Caco-2 (cell line): ENCODE results near the gene FTSJ1. TPM values are rescaled to one million over a fixed set of nuclear protein-coding genes. Genes with fewer than 3 reads are reported as not detected.

ENCODE experiments used
- BruUV-seq: library from RNA; stranded (reverse); fragments of 400-500 nt; replicated peaks from 2 replicates; lab custom pipeline; 2021; lab: Mats Ljungman, UMichigan
- CTCF ChIA-PET: fragments of 300-600 bp; sonication (Branson Sonifier 250); formaldehyde crosslinking; loops from one replicate; lab custom pipeline; 2022; ENCODE audit warnings: antibody characterized with exemption; lab: Charles Lee
- POLR2A ChIA-PET: fragments of 300-600 bp; sonication (Branson Sonifier 250); formaldehyde crosslinking; loops from one replicate; lab custom pipeline; 2022; ENCODE audit warnings: antibody characterized with exemption; lab: Charles Lee
- DNase-seq, 2 experiments: peaks; one replicate each; pipeline versions ENCODE4 v3.0.0 to v3.0.0-alpha.2; 2020 to 2022
- H3K27me3 ChIP-seq: replicated peaks from 2 replicates; pipeline ENCODE4 v1.6.0; 2011; ENCODE audit warnings: low read length; ENCODE audit not compliant: control insufficient read depth, insufficient read depth
- H3K36me3 ChIP-seq: 2 replicates; pipeline ENCODE4 v1.5.1; 2011; ENCODE audit warnings: low read length; ENCODE audit not compliant: control insufficient read depth, insufficient read depth
- H3K4me1 ChIP-seq: fragments of 250-450 bp; sonication (Bioruptor Pico); 2 replicates; pipeline ENCODE4 v1.5.1; 2020; ENCODE audit warnings: mild to moderate bottlenecking
- H3K4me3 ChIP-seq: 2 replicates; pipeline ENCODE4 v1.5.1; 2011; ENCODE audit warnings: low read depth, mild to moderate bottlenecking, control low read depth, low read length
- H3K9me3 ChIP-seq: fragments of 250-450 bp; sonication (Bioruptor Pico); 2 replicates; pipeline ENCODE4 v1.5.1; 2020; ENCODE audit warnings: mild to moderate bottlenecking, moderate library complexity
- H3K27ac Mint-ChIP-seq: one replicate; pipeline ENCODE4 v1.8.0; 2022; ENCODE audit warnings: mixed read lengths; ENCODE audit not compliant: unreplicated experiment
- H3K27me3 Mint-ChIP-seq: one replicate; pipeline ENCODE4 v1.8.0; 2022; ENCODE audit warnings: mixed read lengths; ENCODE audit not compliant: insufficient read depth, unreplicated experiment
- H3K36me3 Mint-ChIP-seq: one replicate; pipeline ENCODE4 v1.8.0; 2022; ENCODE audit warnings: mild to moderate bottlenecking, mixed read lengths; ENCODE audit not compliant: insufficient read depth, unreplicated experiment
- H3K4me1 Mint-ChIP-seq: one replicate; pipeline ENCODE4 v1.8.0; 2022; ENCODE audit warnings: low read depth, mixed read lengths; ENCODE audit not compliant: unreplicated experiment
- H3K4me3 Mint-ChIP-seq: one replicate; pipeline ENCODE4 v1.8.0; 2022; ENCODE audit warnings: mild to moderate bottlenecking, moderate library complexity, mixed read lengths; ENCODE audit not compliant: unreplicated experiment
- H3K9me3 Mint-ChIP-seq: one replicate; pipeline ENCODE4 v1.8.0; 2022; ENCODE audit warnings: mixed read lengths; ENCODE audit not compliant: unreplicated experiment
- intact Hi-C: fragments of 100-400 bp; cut with micrococcal nuclease; formaldehyde crosslinking; loops from one replicate; pipeline ENCODE4 v1.10.0; 2022; ENCODE audit not compliant: unreplicated experiment
- total RNA-seq: library from RNA; stranded (reverse); gene quantifications from 2 replicates; pipeline ENCODE4 v1.2.3, GENCODE V29; 2022
- TF ChIP-seq, protein P1 (sequence below), 2 experiments: fragments of 200-600 bp in 1 of 2; IDR thresholded peaks; 1 replicate in 1 of 2; 2 replicates in 1 of 2; pipeline versions ENCODE4 v1.5.1 to v1.8.0; 2011 to 2022; ENCODE audit warnings: antibody characterized with exemption in 1 of 2, control low read depth in 1 of 2, inconsistent platforms in 1 of 2, low read depth in 1 of 2, low read length in 1 of 2, mild to moderate bottlenecking in 1 of 2, moderate library complexity in 1 of 2; ENCODE audit not compliant: insufficient read depth in 1 of 2, severe bottlenecking in 1 of 2, unreplicated experiment in 1 of 2

Gene FTSJ1
- total RNA-seq, 1 experiment from 2014 or later = 41.1 TPM

DNA sequence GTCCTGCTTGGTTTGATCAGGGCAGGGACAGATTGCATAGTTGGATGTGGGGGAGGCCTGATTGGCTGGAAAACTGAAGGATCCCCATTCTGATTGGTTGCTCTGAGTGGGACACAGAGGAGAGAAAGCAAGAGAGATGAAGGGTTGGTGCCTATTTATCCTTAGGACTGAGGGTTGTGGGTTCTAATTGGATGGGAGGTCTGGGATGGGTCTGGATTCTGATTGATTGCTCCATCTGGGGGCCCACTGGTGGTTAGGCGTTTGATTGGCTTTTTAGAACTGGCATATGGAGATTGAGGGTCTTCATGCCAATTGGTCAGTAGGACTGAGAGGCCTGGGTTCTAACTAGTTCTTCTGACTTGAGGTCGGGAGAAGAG lies 45.0 kb downstream of the FTSJ1 start:
- intact Hi-C loops = no loop called here
- CTCF ChIA-PET = no interaction called here
- H3K9me3 Mint-ChIP-seq = no peaks in the 10 kb centered on the region
- POLR2A ChIA-PET = interaction anchor here (0.7 kb wide), 1 partner anchor 110 kb away, joined by 3 read pairs; no protein-coding TSS in a partner anchor
- Histone ChIP-seq H3K9me3 (no peaks in the 10 kb centered on the region), H3K4me1 (no peaks in the 10 kb centered on the region), H3K27me3 (no peaks in the 10 kb centered on the region), H3K4me3 (peak overlapping the region; percentile 32), H3K36me3 (no peaks in the 10 kb centered on the region)
- peaks cover 8% of the 10 kb centered on the region for H3K4me1 Mint-ChIP-seq
- H3K4me3 Mint-ChIP-seq = peak overlapping the region; percentile 72
- TSS peak; percentile 80 for BruUV-seq
- peak in 1 of 2 experiments; percentile 10 for DNase-seq
- H3K27me3 Mint-ChIP-seq = no peaks in the 10 kb centered on the region
- TF ChIP-seq, protein P1, sequence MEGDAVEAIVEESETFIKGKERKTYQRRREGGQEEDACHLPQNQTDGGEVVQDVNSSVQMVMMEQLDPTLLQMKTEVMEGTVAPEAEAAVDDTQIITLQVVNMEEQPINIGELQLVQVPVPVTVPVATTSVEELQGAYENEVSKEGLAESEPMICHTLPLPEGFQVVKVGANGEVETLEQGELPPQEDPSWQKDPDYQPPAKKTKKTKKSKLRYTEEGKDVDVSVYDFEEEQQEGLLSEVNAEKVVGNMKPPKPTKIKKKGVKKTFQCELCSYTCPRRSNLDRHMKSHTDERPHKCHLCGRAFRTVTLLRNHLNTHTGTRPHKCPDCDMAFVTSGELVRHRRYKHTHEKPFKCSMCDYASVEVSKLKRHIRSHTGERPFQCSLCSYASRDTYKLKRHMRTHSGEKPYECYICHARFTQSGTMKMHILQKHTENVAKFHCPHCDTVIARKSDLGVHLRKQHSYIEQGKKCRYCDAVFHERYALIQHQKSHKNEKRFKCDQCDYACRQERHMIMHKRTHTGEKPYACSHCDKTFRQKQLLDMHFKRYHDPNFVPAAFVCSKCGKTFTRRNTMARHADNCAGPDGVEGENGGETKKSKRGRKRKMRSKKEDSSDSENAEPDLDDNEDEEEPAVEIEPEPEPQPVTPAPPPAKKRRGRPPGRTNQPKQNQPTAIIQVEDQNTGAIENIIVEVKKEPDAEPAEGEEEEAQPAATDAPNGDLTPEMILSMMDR (IDR thresholded peaks at IDR 0.05; ENCODE audit: insufficient read depth in 1 of 2, low read depth in 1 of 2, low read length in 1 of 2, severe bottlenecking in 1 of 2, unreplicated experiment in 1 of 2) = no peak
- peaks cover 15% of the 10 kb centered on the region for H3K36me3 Mint-ChIP-seq
- H3K27ac Mint-ChIP-seq = peak overlapping the region; percentile 89

DNA sequence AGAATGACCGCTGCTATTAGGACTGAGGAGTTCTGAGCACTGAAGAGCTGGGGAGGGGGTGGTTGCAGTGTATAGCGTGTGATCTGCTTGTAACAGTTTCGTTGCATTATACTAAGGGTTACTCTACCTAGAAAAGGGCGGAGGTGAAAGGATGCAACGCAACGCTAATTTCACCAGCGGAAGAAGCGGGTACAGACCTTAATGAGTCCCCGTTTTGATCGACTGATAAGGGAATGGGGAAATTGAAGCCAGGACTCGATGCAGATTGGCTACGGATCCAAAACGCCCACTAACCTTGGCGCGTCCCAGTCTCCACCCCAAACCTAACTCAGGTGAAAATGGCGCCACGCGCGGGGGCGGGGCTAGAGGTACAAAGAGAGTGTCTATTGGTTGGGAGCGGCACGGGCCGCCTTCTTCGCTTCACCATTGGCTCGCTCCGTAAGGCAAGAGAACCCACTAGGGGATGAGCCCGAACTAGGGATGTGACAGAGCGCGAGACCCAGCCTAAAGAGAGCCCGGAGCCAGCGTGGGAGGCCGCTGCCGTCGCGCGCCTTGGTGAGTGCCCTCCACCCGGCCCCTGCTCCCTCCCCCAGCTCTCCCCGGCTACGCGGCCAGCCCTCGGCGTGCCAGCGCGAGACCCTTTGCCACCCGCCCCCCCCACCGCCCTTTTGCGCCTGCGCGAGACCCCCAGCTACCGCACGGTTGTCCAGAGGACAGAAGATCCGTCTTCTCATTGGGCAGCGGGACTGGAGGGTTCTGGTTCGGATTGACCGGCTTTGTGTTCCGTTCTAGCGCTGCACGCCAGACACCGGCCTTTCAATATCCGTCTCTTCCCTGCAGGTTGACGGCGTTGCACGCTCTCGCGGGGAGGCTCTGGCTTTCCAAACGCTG lies 45.6 kb downstream of the FTSJ1 start, which contains the start of gene EBP:
TSS of gene EBP (plus strand) at position 456 of the 891 bp plus-strand sequence. CDS start 1,964 bp downstream, outside the sequence.
- Mint-ChIP-seq H3K4me3 (peak within 1 kb of the TSS; percentile 72), H3K36me3 (peaks cover 21% of the 10 kb centered on the region), H3K27ac (peak within 1 kb of the TSS; percentile 89), H3K27me3 (no peaks in the 10 kb centered on the region), H3K9me3 (no peaks in the 10 kb centered on the region), H3K4me1 (peaks cover 8% of the 10 kb centered on the region)
- CTCF ChIA-PET = interaction anchor here (0.6 to 0.7 kb wide), 2 partner anchors 14 to 676 kb away, joined by 4 to 6 read pairs; no protein-coding TSS in a partner anchor
- intact Hi-C loops = no loop called here
- H3K36me3 ChIP-seq = no peaks in the 10 kb centered on the region
- peak within 1 kb of the TSS; percentile 67 for H3K4me3 ChIP-seq
- peak; percentile 94 for DNase-seq
- H3K27me3 ChIP-seq = no peaks in the 10 kb centered on the region
- no peaks in the 10 kb centered on the region for H3K4me1 ChIP-seq
- TF ChIP-seq, protein P1 (IDR thresholded peaks at IDR 0.05; ENCODE audit: insufficient read depth in 1 of 2, low read depth in 1 of 2, low read length in 1 of 2, severe bottlenecking in 1 of 2, unreplicated experiment in 1 of 2) = no peak
- no peaks in the 10 kb centered on the region for H3K9me3 ChIP-seq
- BruUV-seq = no TSS peak
- POLR2A ChIA-PET = interaction anchor here (0.7 kb wide), 1 partner anchor 110 kb away, joined by 3 read pairs; no protein-coding TSS in a partner anchor

DNA sequence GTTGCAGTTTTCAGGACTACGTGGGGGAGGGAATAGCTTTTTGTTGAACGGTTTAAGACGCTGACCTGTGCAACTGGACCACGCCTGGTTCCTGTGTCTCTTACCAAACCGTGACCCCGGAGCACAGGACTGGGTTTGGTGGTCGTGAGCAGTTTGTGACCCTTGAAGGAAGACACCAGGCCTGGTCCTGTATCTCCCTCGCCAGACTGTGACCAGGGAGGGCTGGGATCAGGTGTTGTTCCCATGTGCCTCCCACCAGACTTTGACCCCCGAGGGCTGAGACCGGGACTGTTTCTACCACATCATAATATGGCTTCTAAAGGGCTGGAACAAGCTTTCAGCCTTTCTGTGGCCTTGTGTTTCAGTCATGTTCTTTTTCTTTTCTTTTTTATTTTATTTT lies 46.3 kb downstream of the FTSJ1 start:
- no peaks in the 10 kb centered on the region for H3K4me1 ChIP-seq
- H3K4me3 ChIP-seq = peak overlapping the region; percentile 67
- intact Hi-C loops = no loop called here
- ChIA-PET POLR2A (no interaction called here), CTCF (interaction anchor here (0.6 to 0.7 kb wide), 2 partner anchors 13 to 676 kb away, joined by 4 to 6 read pairs; no protein-coding TSS in a partner anchor)
- TF ChIP-seq, protein P1 (IDR thresholded peaks at IDR 0.05; ENCODE audit: insufficient read depth in 1 of 2, low read depth in 1 of 2, low read length in 1 of 2, severe bottlenecking in 1 of 2, unreplicated experiment in 1 of 2) = no peak
- Mint-ChIP-seq H3K4me1 (peaks cover 8% of the 10 kb centered on the region), H3K4me3 (peak overlapping the region; percentile 72), H3K27ac (peak overlapping the region; percentile 89), H3K9me3 (no peaks in the 10 kb centered on the region), H3K36me3 (peaks cover 24% of the 10 kb centered on the region), H3K27me3 (no peaks in the 10 kb centered on the region)
- peaks cover 1% of the 10 kb centered on the region; the same call in 1 of the 2 replicates for H3K36me3 ChIP-seq
- no peaks in the 10 kb centered on the region for H3K9me3 ChIP-seq
- DNase-seq = peak in 1 of 2 experiments; percentile 17
- no peaks in the 10 kb centered on the region for H3K27me3 ChIP-seq
- BruUV-seq = TSS peak; percentile 76
